ENCODE data around the gene ABCC5.
"Not testable (repeated sequence)": the region's sequence is repeated elsewhere in the genome, so short reads cannot be mapped to it uniquely, and the experiment has no call there.

Gene ABCC5

DNA sequence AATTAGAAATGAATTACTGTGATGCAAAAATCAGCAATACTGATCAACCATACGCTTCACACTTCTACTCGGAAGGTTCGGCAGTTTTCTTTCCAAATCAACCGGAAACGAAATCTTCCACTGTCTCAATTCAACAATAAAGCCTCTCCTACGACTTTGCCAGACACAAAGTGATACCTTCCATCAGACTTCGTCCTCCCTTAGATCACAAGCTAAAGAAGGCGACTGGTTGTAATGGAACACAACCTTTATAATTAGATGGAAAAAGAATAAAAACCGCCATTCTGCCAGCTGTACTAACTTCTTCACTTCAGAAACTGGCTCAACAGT lies 133.6 kb downstream of the ABCC5 start:
- no peak for DNase-seq

DNA sequence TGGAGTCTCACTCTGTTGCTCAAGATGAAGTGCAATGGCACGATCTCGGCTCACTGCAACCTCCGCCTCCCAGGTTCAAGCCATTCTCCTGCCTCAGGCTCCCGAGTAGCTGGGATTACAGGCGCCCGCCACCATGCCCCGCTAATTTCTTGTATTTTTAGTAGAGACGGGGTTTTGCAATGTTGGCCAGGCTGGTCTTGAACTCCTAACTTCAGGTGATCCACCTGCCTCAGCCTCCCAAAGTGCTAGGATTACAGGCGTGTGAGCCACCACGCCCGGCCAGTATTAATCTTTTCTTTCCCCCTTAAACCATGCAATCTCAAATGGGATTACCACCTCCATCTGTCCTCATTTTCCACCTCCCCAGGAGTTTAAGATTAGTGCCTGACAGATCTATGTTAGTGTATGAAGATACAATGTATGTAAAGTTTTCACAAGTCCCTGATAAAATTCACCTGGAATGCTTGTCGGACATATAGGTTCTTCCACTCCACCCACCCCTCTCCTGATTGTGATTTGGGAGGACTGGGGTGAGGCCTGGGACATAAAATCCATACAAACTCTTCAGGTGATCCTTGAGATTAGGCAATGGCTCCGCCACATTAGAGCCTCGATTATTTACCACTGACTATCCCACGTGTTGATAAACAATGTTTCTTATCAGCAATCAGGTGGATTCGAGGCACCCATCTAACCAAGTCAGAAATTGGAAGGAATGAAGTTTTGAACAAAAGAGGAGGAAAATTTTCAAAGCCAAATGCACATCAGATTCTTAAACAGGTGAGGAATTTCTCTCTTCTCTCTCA lies 134.2 kb downstream of the ABCC5 start:
- DNase-seq, result no peak

DNA sequence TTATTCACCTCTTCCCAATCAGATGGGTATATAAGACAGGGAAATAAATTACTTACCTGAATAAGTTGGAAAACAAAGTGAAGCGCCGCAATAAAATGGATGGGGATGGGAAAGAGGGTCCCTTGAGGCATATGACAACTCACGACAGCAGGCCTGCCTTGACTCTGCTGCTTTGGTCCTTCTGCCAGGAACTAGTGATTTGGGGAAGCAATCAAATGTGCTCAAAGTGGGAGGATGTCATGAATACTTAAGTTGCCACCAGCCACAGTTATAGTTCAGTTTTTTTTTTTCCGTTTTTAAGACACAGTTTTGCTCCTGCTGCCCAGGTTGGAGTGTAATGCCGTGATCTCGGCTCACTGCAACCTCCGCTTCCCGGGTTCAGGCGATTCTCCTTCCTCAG lies 137.6 kb downstream of the ABCC5 start:
- DNase-seq, result no peak

DNA sequence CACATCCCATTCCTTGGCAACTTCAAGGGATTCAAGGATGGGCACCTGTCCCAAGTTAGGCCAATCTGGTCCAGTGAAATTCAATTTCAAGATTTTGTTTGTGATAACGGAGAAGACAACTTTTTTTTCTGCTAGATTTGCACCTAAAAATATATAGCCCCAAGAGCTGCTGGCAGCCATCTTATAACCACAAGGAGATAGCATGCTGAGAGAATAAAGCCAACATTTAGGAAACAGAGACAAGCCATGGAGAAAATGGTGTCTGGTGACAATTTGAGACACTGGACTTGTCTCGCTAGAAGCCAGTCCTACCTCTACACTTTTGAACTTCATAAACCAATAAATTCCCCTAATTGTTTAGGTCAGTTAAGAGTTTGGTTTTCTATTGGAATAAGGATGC lies 138.4 kb downstream of the ABCC5 start:
- no peak for DNase-seq

DNA sequence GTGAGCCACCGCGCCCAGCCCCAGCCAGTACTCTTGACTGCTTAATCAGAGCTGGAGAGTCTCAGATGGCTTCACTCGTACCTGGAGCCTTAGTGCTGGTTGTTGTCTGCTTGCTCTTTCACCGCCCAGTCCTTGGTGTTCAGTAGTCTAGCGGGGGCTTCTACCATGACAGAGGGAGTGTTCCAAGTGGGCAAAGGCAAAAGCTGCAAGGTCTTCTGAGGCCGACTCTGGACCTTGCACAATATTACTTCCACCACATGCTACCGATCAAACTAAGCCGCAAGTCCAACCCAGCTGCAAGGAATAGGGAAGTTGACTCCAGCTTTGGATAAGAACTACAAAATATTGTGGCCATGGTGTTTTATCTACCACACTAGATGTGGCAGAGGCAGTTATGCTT lies 139.6 kb downstream of the ABCC5 start:
- DNase-seq, result no peak

DNA sequence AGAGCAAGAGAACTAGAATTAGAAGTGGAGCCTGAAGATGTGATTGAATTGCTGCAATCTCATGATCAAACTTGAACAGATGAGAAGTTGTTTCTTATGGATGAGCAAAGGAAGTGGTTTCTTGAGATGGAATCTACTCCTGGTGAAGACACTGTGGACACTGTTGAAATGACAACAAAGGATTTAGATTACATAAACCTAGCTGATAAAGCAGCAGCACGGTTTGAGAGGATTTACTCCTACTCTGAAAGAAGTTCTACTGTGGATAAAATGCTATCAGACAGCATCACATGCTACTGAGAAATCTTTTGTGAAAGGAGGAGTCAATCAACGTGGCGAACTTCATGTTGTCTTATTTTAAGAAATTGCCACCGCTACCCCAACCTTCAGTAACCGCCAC lies 140.5 kb downstream of the ABCC5 start:
- DNase-seq, result not testable (repeated sequence)

DNA sequence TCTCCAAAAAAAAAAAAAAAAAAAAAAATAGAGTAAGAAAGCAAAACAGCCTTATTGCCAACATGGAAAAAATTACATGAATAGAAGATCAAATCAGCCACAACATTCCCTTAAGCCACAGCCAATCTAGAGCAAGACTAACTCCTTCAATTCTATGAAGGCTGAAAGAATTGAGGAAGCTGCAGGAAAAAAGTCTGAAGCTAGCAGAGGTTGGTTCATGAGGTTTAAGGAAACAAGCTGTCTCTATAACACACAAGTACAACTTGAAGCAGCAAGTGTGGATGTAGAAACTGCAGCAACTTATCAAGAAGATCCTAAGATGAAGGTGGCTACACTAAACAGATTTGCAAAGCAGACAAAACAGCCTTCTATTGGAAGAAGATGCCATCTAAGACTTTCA lies 142.3 kb downstream of the ABCC5 start:
- no peak for DNase-seq

DNA sequence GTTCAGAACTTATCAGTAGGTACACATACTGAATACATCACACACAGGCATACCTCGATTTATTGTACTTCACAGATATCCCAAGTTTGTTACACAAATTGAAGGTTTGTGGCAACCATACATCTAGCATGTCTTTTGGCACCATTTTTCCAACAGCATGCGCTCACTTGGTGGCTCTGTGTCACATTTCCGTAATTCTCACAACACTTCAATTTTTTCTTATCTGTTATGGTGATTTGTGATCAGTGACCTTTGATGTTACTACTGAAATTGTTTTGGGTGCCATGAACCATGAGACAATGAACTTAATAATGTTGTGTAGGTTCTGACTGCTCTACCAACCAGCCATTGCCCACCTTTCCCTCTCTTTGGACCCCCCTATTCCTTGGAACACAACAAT lies 143.8 kb downstream of the ABCC5 start:
- no peak for DNase-seq

DNA sequence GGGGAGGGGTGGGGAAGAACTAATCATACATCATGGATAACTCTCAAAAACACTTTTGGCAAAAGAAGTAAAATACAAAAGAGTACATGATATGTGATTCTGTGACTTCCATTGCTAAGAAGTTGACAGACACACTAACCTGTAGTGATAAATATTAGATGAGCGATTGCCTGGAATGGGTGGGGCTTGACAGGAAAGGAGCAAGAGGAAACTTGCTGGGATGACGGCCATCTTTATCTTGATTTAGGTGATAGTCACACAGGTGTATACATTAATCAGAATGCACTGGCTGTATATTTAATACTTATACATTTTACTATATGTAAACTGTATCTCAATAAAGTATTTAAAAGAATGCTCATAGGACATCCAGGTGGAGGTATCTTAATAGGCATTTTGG lies 146.1 kb downstream of the ABCC5 start:
- no peak for DNase-seq

DNA sequence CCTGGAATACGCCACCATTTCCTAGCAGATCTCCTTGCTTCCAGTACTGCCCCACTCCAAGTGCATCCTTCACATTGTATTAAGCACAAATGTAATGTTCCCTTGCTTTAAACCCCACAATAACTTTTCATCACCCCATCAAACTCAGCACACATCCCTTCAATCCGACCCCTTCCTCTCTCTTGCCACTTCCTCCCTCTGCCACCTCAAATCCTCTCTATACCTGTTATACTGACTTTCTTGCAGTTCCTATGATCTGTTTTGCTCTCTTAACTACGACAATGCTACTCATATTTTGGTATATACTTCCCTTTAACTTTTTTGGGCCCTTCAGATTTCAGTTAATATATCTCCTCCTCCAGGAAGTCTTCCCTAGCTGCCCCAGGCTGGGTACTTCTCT lies 147.1 kb downstream of the ABCC5 start:
- no peak for DNase-seq
